Measurements from ENCODE around the gene NPDC1.

Gene NPDC1

DNA sequence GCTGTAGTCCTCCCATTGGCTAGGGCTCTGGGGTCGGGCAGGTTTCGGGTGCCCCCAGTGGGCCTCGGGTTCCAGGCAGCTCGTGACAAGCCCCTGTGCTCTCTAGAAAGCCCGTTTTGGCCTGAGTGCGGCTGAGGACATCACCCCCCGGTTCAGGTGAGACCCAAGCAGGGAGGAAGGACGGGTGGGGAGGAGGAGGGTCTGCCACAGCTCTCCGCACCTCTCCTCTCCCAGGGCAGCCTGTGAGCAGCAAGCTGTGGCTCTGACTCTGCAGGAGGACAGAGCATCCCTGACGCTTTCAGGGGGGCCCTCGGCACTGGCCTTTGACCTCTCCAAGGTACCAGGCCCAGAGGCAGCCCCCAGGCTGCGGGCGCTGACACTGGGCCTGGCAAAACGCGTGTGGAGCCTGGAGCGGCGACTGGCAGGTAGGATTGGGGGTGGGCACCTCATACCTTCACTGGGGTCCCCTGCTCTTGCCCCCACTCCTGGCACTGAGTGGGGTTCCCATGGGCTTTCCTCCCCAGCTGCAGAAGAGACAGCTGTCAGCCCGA, 53.1 kb downstream of the NPDC1 start:
- no peak for DNase-seq (ENCODE audit: low spot score)

DNA sequence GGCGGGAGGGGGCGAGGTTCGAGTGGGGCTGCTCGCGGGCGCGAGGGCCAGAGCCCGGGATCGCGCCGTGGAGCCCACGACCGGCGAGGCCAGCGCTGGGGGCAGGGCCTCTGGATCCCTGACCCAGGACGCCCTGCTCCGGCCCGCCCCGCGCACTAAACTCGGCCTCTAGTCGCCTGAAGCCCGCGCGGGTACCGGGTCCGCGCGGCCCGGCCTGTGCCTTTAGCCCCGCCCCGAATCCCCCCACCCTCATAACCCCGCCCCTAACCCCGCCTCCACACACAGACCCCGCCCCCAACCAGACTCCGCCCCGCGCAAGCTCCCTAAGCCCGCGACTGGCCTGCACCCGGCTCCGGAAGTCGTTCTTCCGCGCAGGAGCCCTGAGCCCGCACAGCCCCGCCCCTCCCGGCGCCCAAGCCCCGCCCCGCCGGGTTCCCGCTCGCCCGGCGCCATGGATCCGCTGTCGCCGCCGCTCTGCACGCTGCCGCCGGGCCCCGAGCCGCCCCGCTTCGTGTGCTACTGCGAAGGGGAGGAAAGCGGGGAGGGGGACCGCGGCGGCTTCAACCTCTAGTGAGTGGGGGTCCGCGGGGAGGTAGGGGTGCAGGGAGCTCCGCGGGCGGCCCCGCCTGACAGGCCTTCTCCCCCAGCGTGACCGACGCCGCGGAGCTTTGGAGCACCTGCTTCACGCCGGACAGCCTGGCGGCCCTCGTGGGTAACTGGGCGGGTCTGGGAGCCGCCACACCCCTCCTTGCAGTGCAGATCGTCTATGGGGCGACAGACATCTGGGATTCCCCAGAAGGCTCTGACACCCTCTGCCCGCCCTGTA, 53.8 kb downstream of the NPDC1 start, which contains the start of gene PAXX:
Gene PAXX (plus strand): TSS at position 430 of the 826 bp plus-strand sequence. CDS start 22 bp downstream, at position 452.
- peak; percentile 97 for DNase-seq (ENCODE audit: low spot score)

DNA sequence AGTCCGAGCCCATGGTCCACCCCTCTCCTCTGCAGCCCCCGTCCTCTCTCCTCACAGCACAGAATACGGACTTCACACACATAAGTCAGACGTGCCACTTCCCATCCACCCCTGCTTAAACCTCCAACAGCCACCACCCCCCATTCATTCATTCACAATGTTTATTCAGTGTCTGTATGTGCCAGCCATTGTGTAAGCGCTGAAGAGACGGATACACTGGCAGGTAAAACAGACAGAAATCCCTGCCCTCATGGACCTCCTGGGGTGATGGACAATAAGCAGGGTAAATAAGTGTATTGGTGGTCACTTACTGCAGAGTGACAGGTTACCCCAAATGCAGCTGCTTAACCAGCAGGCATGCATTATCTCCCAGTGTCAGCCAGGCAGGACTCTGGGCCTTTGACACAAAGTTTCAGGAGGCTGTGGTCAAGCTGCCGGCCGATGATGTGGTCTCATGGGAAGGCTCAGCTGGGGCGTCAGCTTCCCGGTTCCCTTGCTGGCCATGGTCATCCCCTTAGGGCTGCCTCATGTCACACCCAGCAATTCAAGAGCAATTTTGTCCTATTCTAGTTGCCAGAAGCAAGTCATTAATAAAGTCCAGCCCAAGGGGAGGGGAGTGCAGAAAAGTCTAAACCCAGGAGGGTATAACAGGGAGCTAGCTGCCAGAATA, 55.6 kb downstream of the NPDC1 start:
- no peak for DNase-seq (ENCODE audit: low spot score)
